IPS DF 19.7 (cell line): ENCODE results near the gene TNPO2.

Experiments
- DNase-seq: peaks from one replicate; pipeline ENCODE4 v3.0.0-alpha.2; 2013; ENCODE audit warnings: low read depth, low spot score

The TNPO2 gene

GRCh38 chr19:12723641-12724426 is at the start of gene TNPO2:
TNPO2 (minus strand) TSS chr19:12723932; CDS start chr19:12720977, 2,955 bp downstream.
- no peak for DNase-seq

- no peak for DNase-seq
Measured at GRCh38 chr19:12772323-12772722, 48.6 kb upstream of the TNPO2 start.

DNA sequence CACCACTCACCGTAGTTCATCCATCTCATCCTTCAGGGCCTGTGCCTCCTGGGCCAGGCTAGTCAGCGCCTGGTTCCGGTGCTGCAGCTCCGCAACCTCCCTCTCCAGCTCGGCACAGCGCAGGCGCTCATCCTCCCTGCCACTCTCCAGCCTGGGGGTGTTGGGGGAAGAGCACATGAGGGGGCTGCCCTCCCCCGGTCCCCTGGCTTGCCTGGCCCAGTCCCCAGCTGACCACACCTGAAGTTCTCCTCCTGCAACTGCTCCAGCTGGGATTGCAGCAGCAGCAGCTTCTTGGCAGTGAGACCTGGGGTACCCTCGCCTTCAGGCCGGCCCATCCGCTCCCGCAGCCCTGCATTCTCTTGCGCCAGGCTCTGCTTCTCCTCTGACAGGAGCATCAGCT is 47.2 kb upstream of the TNPO2 start:
- DNase-seq: no peak

DNA sequence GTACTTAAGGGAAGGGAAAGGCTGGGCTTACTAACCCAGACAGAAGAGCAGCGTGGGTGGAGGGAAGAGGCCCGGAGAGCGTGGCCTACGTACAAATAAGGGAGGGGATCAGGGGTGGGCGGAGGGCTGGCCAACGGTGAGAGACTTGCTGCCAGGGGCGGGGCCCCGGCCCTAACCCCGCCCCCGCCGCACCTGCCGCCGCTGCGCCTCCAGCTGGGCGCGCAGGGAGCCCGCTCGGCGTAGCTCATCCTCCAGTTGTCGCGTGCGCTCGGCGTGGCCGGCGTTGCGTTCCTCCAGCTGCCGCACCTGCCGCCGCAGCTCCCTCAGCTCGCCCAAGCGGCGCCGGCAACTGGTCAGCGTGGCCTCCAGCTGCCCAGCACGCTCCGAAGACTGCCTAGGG is 46.0 kb upstream of the TNPO2 start:
- DNase-seq: no peak

DNA sequence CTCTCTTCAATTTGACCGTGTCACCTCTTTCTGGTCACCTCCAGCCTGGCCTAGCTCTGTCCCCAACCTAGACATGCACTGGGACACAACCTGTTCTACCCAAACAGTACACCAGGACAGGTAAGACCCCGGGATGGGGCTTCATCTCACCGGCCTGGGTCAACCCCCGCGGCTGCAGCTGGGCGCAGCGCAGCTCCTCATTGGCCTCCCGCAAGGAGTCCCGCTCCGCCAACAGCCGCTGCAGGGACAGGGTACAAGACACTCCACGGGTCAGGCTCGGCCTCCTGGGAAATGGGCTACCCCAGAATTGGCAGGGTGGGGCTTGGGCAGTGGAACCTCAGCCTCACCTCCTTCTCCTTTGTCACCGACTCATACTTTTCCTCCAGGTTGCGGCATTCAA is 43.9 kb upstream of the TNPO2 start:
- DNase-seq: no peak

- DNase-seq: no peak
Measured at GRCh38 chr19:12767150-12767549, 43.4 kb upstream of the TNPO2 start.

- DNase-seq: no peak
Measured at GRCh38 chr19:12766051-12766521, 42.4 kb upstream of the TNPO2 start.

DNA sequence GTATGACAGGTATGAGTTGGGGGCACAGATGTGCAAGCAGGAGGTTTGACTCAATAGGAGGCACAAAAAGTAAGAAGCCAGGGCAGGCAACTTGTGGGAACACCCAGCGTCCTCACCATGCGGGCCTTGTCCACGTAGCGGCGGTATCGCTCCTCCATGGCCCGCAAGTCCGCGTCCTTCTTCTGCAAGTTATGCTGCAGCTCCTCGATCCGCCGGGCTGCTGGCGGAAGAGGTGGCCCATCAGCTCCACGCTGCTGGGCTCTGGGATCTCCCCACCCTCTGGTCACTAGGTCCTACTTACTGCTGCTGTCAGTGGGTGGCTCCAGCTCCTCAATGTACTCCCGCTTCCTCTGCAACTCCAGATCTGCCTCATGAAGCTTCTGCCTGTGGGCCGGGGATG is 41.0 kb upstream of the TNPO2 start:
- DNase-seq: no peak

- no peak for DNase-seq
Measured at GRCh38 chr19:12763100-12763499, 39.4 kb upstream of the TNPO2 start.

- no peak for DNase-seq
Measured at GRCh38 chr19:12759686-12760085, 36.0 kb upstream of the TNPO2 start.

- no peak for DNase-seq
Measured at GRCh38 chr19:12757544-12758274, 34.0 kb upstream of the TNPO2 start.

DNA sequence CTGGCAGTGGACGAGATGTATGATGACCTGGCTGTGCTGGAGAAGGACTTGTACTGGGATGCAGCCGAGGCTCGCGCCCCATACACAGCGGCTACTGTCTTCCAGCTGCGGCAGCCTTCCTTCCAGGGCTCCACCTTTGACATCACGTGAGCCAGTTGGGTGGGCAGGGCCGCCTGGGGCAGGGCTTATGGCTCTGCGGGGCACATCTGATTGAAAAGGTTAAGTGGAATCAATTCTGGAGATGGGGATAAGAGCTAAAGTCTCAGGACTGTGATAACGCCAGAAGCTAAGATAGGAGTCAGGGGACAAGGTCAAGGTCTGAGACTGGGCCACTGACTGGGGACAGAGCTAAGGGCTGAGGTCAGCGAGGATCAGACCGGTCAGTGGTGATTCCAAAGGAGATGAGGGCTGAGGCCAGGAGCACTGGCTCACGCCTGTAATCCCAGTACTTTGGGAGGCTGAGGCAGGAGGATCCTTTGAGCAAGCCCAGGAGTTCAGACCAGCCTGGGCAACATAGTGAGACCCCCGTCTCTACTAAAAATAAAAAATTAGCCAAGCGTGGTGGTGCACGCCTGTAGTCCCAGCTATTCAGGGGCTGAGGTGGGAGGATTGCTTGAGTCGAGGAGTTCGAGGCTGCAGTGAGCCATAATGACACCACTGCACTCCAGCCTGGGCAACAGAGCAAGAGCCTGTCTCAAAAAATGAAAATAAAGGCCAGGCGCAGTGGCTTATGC is 32.6 kb upstream of the TNPO2 start:
- no peak for DNase-seq

DNA sequence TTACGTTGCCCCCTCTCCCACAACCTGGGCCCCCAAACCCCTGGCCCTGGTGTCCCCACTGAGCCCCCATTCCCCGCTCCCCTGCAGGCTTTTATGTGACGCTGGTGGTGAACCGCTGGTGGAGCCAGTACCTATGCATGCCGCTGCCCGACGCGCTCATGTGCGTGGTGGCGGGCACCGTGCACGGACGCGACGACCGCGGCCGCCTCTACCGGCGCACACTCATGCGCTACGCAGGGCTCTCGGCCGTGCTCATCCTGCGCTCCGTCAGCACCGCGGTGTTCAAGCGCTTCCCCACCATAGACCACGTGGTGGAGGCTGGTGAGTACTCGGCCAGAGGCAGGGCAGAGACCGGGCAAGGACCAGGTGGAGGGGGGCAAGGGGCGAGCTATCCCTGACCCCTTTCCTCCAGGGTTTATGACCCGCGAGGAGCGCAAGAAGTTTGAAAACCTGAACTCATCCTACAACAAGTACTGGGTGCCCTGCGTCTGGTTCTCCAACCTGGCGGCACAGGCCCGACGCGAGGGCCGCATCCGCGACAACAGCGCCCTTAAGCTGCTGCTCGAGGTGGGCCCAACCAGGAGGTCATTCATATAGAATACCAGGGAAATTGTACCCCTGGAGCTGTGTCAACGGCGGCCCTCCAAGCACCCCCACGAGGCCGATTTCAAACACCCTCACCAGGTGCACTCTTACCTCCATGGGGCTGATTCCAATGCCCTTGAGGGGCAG is 30.9 kb upstream of the TNPO2 start:
- no peak for DNase-seq

- DNase-seq: no peak
Measured at GRCh38 chr19:12752056-12752781, 28.5 kb upstream of the TNPO2 start.

GRCh38 chr19:12751635-12752034 is 27.9 kb upstream of the TNPO2 start, which contains the start of gene BEST2:
BEST2 (plus strand) TSS chr19:12751791; CDS start chr19:12752593, 802 bp downstream.
- no peak for DNase-seq

DNA sequence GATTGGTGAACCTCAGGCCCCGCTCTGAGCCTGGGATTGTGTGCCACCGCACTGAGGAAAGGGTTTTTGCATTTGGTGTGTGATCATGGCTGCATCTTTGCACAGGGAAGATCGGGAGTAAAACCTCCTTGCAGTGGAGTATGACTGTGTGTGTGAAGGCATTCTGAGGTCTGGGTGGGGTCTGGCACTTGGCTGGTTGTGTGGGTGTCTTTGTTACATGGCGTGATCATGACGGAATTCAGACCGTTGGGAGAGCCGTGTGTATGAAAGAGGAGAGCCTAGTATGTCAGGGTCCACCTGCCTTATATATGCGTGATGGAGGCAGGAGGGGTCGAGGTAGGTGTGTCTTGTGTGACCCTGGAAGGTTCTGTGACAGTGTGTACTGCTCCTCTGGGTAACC is 27.1 kb upstream of the TNPO2 start:
- DNase-seq: no peak

DNA sequence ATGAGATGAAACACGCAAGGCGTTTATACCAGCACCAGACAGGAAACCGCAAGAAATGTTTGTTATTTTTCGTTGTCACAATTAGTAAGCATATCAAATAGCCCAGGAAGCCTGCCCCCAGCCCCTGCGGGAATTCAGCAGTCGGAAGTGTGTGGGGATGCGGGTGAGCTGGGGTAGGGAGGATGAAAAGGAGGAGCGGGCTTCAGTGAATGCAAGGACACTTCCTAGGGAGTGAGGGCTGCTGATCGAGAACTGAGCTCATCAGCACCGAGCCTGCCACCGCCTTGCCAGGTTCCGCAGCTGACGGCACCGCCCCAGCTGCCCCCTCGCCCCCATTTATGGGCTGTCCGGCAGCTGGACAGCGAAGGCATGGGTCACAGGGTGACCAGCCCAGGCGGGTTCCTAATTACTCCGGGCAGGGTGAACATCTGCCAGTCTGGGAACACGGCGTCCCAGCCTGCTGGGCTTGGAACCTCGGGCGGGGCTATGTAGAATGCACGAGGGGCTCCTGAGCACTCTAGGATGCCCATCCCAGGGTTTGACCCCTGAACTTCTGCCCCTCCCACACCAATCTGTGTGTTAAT is 26.3 kb upstream of the TNPO2 start:
- DNase-seq: no peak

- no peak for DNase-seq
Measured at GRCh38 chr19:12748489-12748888, 24.8 kb upstream of the TNPO2 start.

DNA sequence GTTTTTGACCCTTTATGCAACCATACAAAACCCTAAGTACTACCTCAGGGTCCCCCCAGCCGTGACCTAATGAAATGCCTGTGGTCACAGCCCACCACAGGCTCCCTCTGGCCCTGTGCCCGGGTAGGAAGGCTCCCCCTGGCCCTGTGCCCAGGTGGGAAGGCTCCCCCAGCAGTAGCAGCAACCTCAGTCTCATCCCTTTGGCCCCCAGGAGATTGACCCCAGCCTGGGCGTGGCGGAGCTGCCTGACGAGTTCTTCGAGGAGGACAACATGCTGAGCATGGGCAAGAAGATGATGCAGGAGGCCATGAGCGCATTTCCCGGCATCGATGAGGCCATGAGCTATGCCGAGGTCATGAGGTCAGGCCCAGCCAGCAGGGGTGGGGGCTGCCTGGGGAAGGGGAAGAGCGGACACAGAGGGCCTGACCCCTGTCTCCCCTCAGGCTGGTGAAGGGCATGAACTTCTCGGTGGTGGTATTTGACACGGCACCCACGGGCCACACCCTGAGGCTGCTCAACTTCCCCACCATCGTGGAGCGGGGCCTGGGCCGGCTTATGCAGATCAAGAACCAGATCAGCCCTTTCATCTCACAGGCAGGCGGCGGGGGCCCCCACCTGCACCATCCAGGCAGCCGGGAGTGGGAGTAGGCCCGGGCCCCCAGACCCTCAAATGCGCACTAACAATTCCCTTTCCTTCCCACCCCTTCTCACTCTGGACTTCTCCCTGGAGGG is 21.6 kb upstream of the TNPO2 start:
- no peak for DNase-seq

DNA sequence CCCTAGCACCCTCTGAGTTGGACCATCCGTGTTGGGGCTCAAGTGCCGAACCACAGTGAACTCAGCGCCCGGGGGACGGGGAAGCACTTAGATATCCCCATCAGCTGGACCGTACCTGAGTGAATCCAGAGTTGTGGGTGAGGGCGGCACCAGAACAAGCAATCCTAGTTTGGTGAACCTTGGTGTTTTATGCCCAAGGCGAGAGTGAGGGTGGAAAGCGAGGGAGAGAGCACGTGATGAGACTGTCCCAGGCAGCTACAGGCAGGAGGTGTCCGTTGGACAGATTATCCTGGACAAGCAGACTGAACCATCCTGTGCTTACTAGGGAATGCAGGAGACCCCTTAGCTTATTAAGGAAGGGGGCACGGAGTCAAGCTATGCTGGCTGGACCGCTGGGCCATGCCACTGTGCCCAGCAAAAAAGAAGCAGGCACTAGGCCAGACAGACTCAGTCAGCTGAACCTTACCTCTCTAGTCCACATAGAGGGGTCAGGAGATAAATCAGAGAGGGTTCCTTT is 14.2 kb upstream of the TNPO2 start:
- DNase-seq: no peak
